Liver (tissue), 3 donors: Measurements from ENCODE around the gene PCDH15.

ENCODE experiments used
- CTCF ChIP-seq: fragments of 150-350 bp; IDR thresholded peaks from 2 replicates; pipeline ENCODE4 v1.5.1; 2017; ENCODE audit warnings: improper control_type of control experiment, low read depth, low read length; ENCODE audit not compliant: missing input control
- MAX ChIP-seq: IDR thresholded peaks from 2 replicates; pipeline ENCODE4 v1.6.1; 2016; ENCODE audit warnings: antibody characterized with exemption
- REST ChIP-seq: IDR thresholded peaks from 2 replicates; pipeline ENCODE4 v1.6.1; 2016; ENCODE audit warnings: antibody characterized with exemption, mild to moderate bottlenecking
- SP1 ChIP-seq: IDR thresholded peaks from 2 replicates; pipeline ENCODE4 v1.6.1; 2018; ENCODE audit warnings: antibody characterized with exemption, mild to moderate bottlenecking
- ZBTB33 ChIP-seq: IDR thresholded peaks from 2 replicates; pipeline ENCODE4 v1.6.1; 2016; ENCODE audit warnings: antibody characterized with exemption
- donor health status: healthy.
- donor health status: healthy.

GRCh38 chr10:53918755-53919154, 882.3 kb downstream of the PCDH15 start:
- TF ChIP-seq REST (no peak), CTCF (no peak), SP1 (no peak), MAX (no peak), ZBTB33 (no peak)
